GM21526 (cell line): ENCODE data around the gene BTBD18.
"Not testable (repeated sequence)": the region's sequence is repeated elsewhere in the genome, so short reads cannot be mapped to it uniquely, and the experiment has no call there.

Source experiments
- ATAC-seq: cut with Tn5 transposase; IDR thresholded peaks from one replicate; pipeline ENCODE4 v1.9.1; 2021; ENCODE audit warnings: moderate library complexity; ENCODE audit not compliant: unreplicated experiment, low FRiP score

The BTBD18 gene

DNA sequence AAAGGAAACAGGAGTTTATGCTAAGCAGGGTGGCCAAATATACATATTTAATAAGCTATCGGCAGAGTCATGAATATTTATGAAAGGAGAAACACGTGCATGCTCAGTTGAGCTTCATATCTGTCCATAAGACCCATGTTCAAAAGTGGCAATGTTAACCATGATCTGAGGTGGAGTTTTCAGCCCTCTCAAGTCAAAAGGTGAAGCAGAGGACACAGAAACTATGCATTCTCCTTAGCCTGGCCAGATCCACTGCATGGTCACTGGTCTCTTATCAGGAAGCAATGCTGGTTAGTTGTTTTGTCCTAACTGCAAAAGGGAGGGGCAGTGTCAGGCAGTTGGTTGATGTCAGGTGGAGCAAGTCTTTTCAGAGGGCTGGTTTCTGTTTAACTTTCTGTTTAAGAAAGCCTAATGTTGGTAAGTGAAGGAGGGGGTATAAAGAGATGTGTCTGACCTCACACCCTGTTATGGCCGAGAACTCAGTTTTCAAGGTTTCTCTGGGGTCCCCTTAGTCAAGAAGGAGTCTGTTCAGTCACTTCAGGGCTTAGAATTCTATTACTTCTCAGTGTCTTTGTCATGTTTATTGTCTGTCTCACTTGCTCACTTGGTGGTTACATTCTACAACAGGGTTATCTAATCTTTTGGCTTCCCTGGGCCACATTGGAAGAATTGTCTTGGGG is 15.9 kb downstream of the BTBD18 start:
- no peak for ATAC-seq

DNA sequence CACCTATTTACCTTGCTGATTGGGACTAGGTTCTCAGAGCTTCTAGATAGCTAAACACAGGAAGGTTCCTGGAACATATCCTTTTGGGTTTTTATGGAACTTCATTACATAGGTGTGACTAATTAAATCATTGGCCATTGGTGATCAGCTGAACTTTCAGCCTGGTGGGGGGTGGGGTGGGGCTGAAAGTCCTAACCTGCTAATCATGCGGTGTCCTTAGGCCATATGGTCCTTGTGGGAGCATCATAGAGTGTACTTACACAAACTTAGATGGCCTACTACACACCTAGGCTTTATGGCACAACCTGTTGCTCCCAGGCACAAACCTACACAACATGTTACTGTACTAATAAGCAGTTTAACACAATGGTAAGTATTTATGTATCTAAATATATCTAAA is 19.0 kb downstream of the BTBD18 start:
- ATAC-seq: no peak

GRCh38 chr11:57729479-57729878 is 22.1 kb downstream of the BTBD18 start:
- ATAC-seq: no peak

DNA sequence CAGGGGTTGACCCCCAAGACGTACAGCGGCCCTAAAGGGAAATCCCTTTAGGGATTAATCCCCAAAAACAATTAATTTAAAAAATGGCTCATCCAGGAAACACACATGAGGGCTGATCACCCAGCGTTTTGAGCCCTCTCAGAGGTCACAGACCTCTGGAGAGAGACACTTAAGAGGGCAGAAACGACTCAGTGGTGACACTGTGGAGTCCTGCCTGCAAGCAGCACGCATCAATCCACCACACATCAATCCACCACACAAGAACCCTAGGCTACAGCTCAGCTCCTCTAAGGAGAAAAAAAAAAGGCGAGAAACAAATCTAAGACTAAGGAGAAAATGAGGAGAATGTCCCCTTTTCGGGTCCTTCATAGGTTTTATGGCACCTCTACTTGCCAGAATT is 22.8 kb downstream of the BTBD18 start:
- ATAC-seq: no peak

DNA sequence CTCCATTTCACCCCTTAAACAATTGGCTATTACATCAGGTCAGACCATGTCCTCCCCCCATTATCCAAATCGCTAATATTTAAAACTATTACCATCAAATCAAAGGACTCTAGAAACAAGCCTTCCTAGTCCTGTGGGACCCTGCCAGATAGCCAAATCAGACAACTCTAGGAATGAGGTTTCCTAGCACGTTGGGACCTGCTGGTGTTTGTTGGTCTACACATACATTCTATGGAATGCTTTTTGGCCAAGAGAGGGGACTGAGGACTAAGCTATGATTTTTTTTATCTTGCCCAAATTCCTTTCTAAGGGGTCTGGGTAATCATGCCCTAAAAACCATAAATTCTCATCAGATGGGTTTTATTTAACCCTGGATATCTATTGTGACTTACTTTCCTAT is 24.4 kb downstream of the BTBD18 start:
- no peak for ATAC-seq

GRCh38 chr11:57716726-57717125 is 34.9 kb downstream of the BTBD18 start:
- not testable (repeated sequence) for ATAC-seq

GRCh38 chr11:57713835-57714234 is 37.8 kb downstream of the BTBD18 start:
- ATAC-seq: no peak

DNA sequence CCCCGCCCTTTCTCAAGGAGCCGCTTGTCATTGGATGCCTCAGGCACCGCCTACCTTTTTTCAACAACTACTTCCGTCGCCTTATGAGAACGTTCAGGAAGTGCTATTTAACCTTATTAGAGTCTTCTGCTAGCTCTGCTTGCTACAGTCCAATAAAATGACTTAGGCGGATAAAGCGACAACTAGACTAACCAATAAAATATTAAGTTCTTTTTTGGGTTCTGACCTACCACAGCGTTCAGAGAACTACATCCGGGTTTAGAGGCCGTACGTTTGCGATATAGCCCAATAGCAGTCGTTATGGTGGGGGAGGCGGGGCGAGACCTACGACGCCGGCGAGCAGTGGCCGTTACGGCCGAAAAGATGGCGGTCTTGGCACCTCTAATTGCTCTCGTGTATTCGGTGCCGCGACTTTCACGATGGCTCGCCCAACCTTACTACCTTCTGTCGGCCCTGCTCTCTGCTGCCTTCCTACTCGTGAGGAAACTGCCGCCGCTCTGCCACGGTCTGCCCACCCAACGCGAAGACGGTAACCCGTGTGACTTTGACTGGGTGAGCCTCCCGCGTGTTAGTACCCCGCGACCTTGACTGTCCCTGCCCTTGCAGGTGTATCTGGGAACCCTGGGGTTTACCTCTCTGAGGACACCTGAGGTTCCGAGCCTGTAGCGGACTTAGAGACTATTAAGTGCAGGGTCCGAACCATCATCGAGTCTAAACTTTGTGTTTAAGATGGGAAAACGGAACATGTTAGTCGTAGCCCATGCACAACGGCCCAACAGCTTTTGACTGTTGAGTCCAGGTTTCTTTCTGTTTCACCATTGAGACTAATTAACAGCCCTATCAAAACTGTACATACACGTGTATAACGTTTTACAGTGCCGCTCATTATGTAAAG is 39.1 kb downstream of the BTBD18 start, which contains the start of gene TMX2:
TSS of gene TMX2 (plus strand) at position 338 of the 895 bp plus-strand sequence. CDS start at position 364, 26 bp downstream.
- peak; percentile 92 for ATAC-seq

- ATAC-seq: peak; percentile 47
Measured at GRCh38 chr11:57711414-57712255, 40.0 kb downstream of the BTBD18 start, which contains the start of gene MED19. MED19 (minus strand) TSS chr11:57712215; CDS start chr11:57712179, 36 bp downstream.

GRCh38 chr11:57709802-57710367 is 41.7 kb downstream of the BTBD18 start:
- ATAC-seq: no peak

- ATAC-seq: not testable (repeated sequence)
Measured at GRCh38 chr11:57705432-57705831, 46.2 kb downstream of the BTBD18 start.

DNA sequence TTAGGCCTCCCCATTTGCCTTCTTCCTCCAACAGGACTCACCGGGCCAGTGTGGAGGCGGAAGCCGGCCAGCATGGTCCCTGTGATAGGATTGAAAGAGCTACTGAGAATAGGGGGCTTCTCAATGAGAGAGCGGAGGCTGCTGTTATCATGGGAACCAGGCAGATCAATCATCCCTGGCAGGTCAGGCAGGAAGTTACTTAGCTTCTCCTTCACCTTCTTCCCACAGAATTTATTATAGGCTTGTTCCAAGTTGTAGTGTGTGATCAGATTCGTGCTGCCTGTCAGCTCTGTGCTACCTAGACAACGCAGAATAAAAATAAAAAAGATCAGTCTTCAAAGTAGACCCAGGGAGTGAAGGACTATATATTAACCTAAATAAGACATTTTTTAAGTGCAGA is 46.7 kb downstream of the BTBD18 start:
- ATAC-seq: no peak

GRCh38 chr11:57703341-57703740 is 48.3 kb downstream of the BTBD18 start:
- ATAC-seq: no peak

DNA sequence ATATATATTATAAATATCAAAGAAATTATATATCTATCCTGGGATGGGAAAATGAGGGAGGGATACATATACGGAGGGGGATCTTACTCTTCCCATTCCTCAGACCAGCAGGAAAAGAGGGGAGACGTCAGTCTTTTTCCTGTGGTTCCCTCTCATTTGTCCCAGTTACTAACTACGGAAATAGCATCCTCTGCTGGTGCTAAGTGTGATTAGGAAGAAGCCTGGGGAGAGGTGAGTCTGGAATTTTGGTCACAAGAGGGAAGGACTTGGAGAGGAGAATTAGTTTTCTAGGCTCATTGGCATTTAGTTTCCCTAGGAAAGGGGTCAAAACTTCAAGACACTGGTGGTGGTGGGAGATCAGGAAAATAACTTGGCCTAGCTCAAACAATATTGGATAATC is 51.2 kb downstream of the BTBD18 start:
- ATAC-seq: no peak

- no peak for ATAC-seq
Measured at GRCh38 chr11:57699813-57700212, 51.8 kb downstream of the BTBD18 start.

GRCh38 chr11:57698843-57699365 is 52.7 kb downstream of the BTBD18 start:
- ATAC-seq: no peak
